ENCODE results near the gene GPR61. TPM values are rescaled to one million over a fixed set of nuclear protein-coding genes. Genes with fewer than 3 reads are reported as not detected.

GPR61 gene
- total RNA-seq, 1 donor from 2014 or later = 0.08 TPM

- H3K27me3 ChIP-seq (ENCODE audit: low read depth) = no peaks in the 10 kb centered on the region
- no peaks in the 10 kb centered on the region for H3K9me3 ChIP-seq (replicated peaks)
- H3K4me1 ChIP-seq = peaks cover 13% of the 10 kb centered on the region
- intact Hi-C loops (cut with micrococcal nuclease) = loop anchor here (10.0 kb wide), 1 partner anchor 444 kb away; the partner anchor contains the start of gene AHCYL1
- no peak overlapping the region for H3K4me3 ChIP-seq
- TF ChIP-seq, protein P1, sequence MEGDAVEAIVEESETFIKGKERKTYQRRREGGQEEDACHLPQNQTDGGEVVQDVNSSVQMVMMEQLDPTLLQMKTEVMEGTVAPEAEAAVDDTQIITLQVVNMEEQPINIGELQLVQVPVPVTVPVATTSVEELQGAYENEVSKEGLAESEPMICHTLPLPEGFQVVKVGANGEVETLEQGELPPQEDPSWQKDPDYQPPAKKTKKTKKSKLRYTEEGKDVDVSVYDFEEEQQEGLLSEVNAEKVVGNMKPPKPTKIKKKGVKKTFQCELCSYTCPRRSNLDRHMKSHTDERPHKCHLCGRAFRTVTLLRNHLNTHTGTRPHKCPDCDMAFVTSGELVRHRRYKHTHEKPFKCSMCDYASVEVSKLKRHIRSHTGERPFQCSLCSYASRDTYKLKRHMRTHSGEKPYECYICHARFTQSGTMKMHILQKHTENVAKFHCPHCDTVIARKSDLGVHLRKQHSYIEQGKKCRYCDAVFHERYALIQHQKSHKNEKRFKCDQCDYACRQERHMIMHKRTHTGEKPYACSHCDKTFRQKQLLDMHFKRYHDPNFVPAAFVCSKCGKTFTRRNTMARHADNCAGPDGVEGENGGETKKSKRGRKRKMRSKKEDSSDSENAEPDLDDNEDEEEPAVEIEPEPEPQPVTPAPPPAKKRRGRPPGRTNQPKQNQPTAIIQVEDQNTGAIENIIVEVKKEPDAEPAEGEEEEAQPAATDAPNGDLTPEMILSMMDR (IDR thresholded peaks at IDR 0.05; ENCODE audit: borderline replicate concordance) = no peak
- H3K27ac ChIP-seq (replicated peaks) = no peak overlapping the region
- DNase-seq = no peak
- H3K36me3 ChIP-seq = no peaks in the 10 kb centered on the region
Measured at GRCh38 chr1:109541102-109541501, 1.4 kb downstream of the GPR61 start.

- Histone ChIP-seq H3K9me3 (replicated peaks) (no peaks in the 10 kb centered on the region), H3K4me1 (peaks cover 13% of the 10 kb centered on the region), H3K4me3 (no peak overlapping the region), H3K27me3 (ENCODE audit: low read depth) (no peaks in the 10 kb centered on the region), H3K36me3 (no peaks in the 10 kb centered on the region), H3K27ac (replicated peaks) (no peak overlapping the region)
- DNase-seq = no peak
- TF ChIP-seq, protein P1 (IDR thresholded peaks at IDR 0.05; ENCODE audit: borderline replicate concordance) = no peak
- intact Hi-C loops (cut with micrococcal nuclease) = loop anchor here (10.0 kb wide), 1 partner anchor 442 kb away; the partner anchor contains the start of gene AHCYL1
Measured at GRCh38 chr1:109542657-109543056, 3.0 kb downstream of the GPR61 start.

GRCh38 chr1:109543283-109543987, 3.8 kb downstream of the GPR61 start:
- intact Hi-C loops (cut with micrococcal nuclease) = loop anchor here (10.0 kb wide), 1 partner anchor 441 kb away; the partner anchor contains the start of gene AHCYL1
- H3K9me3 ChIP-seq (replicated peaks) = no peaks in the 10 kb centered on the region
- DNase-seq = no peak
- no peak overlapping the region for H3K27ac ChIP-seq (replicated peaks)
- H3K4me1 ChIP-seq = peaks cover 18% of the 10 kb centered on the region
- H3K36me3 ChIP-seq = no peaks in the 10 kb centered on the region
- H3K27me3 ChIP-seq (ENCODE audit: low read depth) = no peaks in the 10 kb centered on the region
- H3K4me3 ChIP-seq = no peak overlapping the region
- TF ChIP-seq, protein P1 (IDR thresholded peaks at IDR 0.05; ENCODE audit: borderline replicate concordance) = no peak

GRCh38 chr1:109543988-109544735, 4.5 kb downstream of the GPR61 start:
- no peak for DNase-seq
- H3K9me3 ChIP-seq (replicated peaks) = no peaks in the 10 kb centered on the region
- H3K4me1 ChIP-seq = peaks cover 26% of the 10 kb centered on the region
- no peaks in the 10 kb centered on the region for H3K27me3 ChIP-seq (ENCODE audit: low read depth)
- no peak overlapping the region for H3K27ac ChIP-seq (replicated peaks)
- H3K4me3 ChIP-seq = no peak overlapping the region
- no peaks in the 10 kb centered on the region for H3K36me3 ChIP-seq
- TF ChIP-seq, protein P1 (IDR thresholded peaks at IDR 0.05; ENCODE audit: borderline replicate concordance) = no peak
- intact Hi-C loops (cut with micrococcal nuclease) = loop anchor here (10.0 kb wide), 1 partner anchor 441 kb away; the partner anchor contains the start of gene AHCYL1

DNA sequence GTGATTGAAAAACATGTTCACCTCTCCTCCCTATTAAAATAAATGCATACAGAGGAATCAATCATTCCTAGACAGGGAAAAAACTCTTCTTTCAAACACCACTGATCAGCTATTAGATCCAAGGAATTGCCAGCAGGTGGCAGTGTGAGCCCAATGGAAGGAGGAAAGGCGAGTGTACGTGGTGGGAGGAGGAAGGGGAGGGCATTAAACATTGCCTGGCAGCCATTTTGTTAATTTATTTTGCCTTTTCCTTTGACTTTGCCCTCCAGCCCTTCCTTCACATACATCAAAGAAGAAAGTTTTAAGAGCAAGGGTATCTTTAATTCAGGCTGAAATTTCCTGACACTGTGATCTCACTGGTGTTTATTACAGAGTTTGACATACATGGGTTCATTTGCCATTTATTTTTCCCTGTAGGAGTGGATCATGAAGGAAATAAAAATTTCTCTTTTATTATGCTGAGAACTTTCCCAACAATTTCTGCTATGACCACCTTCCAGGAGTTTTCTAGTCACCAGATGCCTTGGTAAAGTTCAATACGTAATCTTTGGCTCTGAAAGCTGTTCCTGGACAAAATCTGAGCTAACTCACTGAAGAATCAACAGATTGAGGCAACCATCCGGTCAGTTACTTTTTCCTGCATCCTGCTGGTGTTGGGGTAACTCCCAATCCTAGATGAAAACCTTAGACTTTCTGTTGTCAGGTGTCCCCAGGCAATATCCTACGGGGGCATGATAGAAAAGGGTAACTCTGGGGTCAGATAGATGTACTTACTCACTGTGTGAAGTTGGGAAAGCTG, 6.8 kb downstream of the GPR61 start:
- Histone ChIP-seq H3K4me1 (peaks cover 49% of the 10 kb centered on the region), H3K4me3 (peak overlapping the region; percentile 91), H3K9me3 (replicated peaks) (no peaks in the 10 kb centered on the region), H3K27ac (replicated peaks) (peak overlapping the region; percentile 93), H3K27me3 (ENCODE audit: low read depth) (no peaks in the 10 kb centered on the region), H3K36me3 (no peaks in the 10 kb centered on the region)
- intact Hi-C loops (cut with micrococcal nuclease) = loop anchor here (5.0 to 10.0 kb wide), 3 partner anchors 86 to 438 kb away; partner anchors contain the start of gene AHCYL1
- DNase-seq = peak; percentile 83
- TF ChIP-seq, protein P1 (IDR thresholded peaks at IDR 0.05; ENCODE audit: borderline replicate concordance) = peak; percentile 91
